HepG2 (cell line): ENCODE measurements around the gene SLC20A1. TPM values are rescaled to one million over a fixed set of nuclear protein-coding genes. Genes with fewer than 3 reads are reported as not detected.

Experiments used
- ATAC-seq: fragments of 200-7000 bp; cut with Tn5 transposase; 3 replicates; pipeline ENCODE4 v1.9.1; 2020; ENCODE audit warnings: mild to moderate bottlenecking, moderate library complexity
- BruUV-seq: library from RNA; stranded (reverse); fragments of 400-500 nt; replicated peaks from 2 replicates; lab custom pipeline; 2021; lab: Mats Ljungman, UMichigan
- CTCF ChIA-PET: fragments of 300-600 bp; formaldehyde crosslinking; extraction: SDS; loops from one replicate; lab custom pipeline; 2021; ENCODE audit warnings: low total read pairs, inconsistent platforms, low intra/inter-chr PET ratio; lab: Yijun Ruan, JAX
- POLR2A ChIA-PET: fragments of 350-600 bp; sonication (Branson Sonifier 250); formaldehyde crosslinking; loops from one replicate; lab custom pipeline; 2020; ENCODE audit warnings: antibody characterized with exemption, inconsistent platforms; lab: Yijun Ruan, JAX
- DNase-seq: peaks from one replicate; pipeline ENCODE4 v3.0.0-alpha.2; 2015; ENCODE audit warnings: low spot score
- FAIRE-seq: peaks from 3 replicates; lab custom pipeline; 2011; peaks lifted over from hg19 to GRCh38; lab: Jason Lieb, UNC
- H2AFZ ChIP-seq: one replicate; pipeline ENCODE4 v1.6.1; 2011; ENCODE audit warnings: low read length, inconsistent platforms
- H3K27ac ChIP-seq: fragments of 300-600 bp; 3 replicates; pipeline ENCODE4 v1.8.0; 2011; ENCODE audit warnings: mixed run types, mild to moderate bottlenecking, mixed read lengths, low read length, inconsistent platforms; ENCODE audit not compliant: insufficient read depth; ENCODE audit errors: extremely low read length
- H3K27me3 ChIP-seq, 2 experiments: fragments of 200-600 bp in 1 of 2; 2 replicates in 1 of 2; 3 replicates in 1 of 2; pipeline versions ENCODE4 v1.6.0 to v1.8.0; 2011; ENCODE audit warnings: low read length in 2 of 2, mild to moderate bottlenecking in 2 of 2, moderate library complexity in 2 of 2, inconsistent platforms in 1 of 2; ENCODE audit not compliant: insufficient read depth in 2 of 2, control insufficient read depth in 1 of 2
- H3K36me3 ChIP-seq, 2 experiments: fragments of 200-600 bp in 1 of 2; replicated peaks in 1 of 2; 2 replicates in 1 of 2; 3 replicates in 1 of 2; pipeline versions ENCODE4 v1.5.1 to v1.8.0; 2011; ENCODE audit warnings: low read length in 2 of 2, inconsistent platforms in 1 of 2; ENCODE audit not compliant: insufficient read depth in 2 of 2, control insufficient read depth in 1 of 2
- H3K4me1 ChIP-seq: 2 replicates; pipeline ENCODE4 v1.5.1; 2012; ENCODE audit warnings: low read length, inconsistent platforms; ENCODE audit not compliant: insufficient read depth
- H3K4me2 ChIP-seq: 2 replicates; pipeline ENCODE4 v1.6.0; 2011; ENCODE audit warnings: low read depth, low read length, inconsistent platforms
- H3K4me3 ChIP-seq, 3 experiments: fragments of 200-600 bp in 1 of 3; sonication (generic), shearing (Covaris generic) in 1 of 3; replicated peaks in 1 of 3; 2 replicates each; pipeline ENCODE4 v1.5.1; 2011 to 2016; ENCODE audit warnings: low read length in 3 of 3, inconsistent platforms in 2 of 3, low read depth in 2 of 3, mild to moderate bottlenecking in 2 of 3, control low read depth in 1 of 3, mixed read lengths in 1 of 3; ENCODE audit not compliant: insufficient read depth in 1 of 3
- H3K79me2 ChIP-seq: one replicate; pipeline ENCODE4 v1.6.1; 2011; ENCODE audit warnings: low read length, inconsistent platforms; ENCODE audit not compliant: insufficient read depth
- H3K9ac ChIP-seq: 2 replicates; pipeline ENCODE4 v1.6.0; 2011; ENCODE audit warnings: mild to moderate bottlenecking, low read depth, low read length, inconsistent platforms; ENCODE audit not compliant: insufficient read depth
- H3K9me3 ChIP-seq: 2 replicates; pipeline ENCODE4 v1.5.1; 2012; ENCODE audit warnings: mild to moderate bottlenecking, low read length
- H4K20me1 ChIP-seq: 2 replicates; pipeline ENCODE4 v1.6.0; 2011; ENCODE audit warnings: inconsistent platforms, mild to moderate bottlenecking, low read length, moderate library complexity; ENCODE audit not compliant: insufficient read depth
- ARID2 ChIP-seq: sonication (generic); formaldehyde crosslinking; IDR thresholded peaks from 2 replicates; pipeline ENCODE4 v1.8.1; 2022; ENCODE audit warnings: mild to moderate bottlenecking, missing genetic modification reagents, borderline replicate concordance
- ATAD3A ChIP-seq: sonication (generic); formaldehyde crosslinking; IDR thresholded peaks from 2 replicates; pipeline ENCODE4 v1.4.0; 2020; ENCODE audit warnings: missing genetic modification reagents
- CBFB ChIP-seq: sonication (generic); formaldehyde crosslinking; IDR thresholded peaks from 2 replicates; pipeline ENCODE4 v1.4.0; 2020; ENCODE audit warnings: missing genetic modification reagents
- HNF1A ChIP-seq, 2 experiments: sonication (generic) in 1 of 2; formaldehyde crosslinking in 1 of 2; IDR thresholded peaks; 2 replicates each; pipeline versions ENCODE4 v1.4.0 to v1.6.1; 2016 to 2020; ENCODE audit warnings: borderline replicate concordance in 1 of 2, low read depth in 1 of 2, mild to moderate bottlenecking in 1 of 2, missing genetic modification reagents in 1 of 2
- KDM5B ChIP-seq: sonication (generic); formaldehyde crosslinking; IDR thresholded peaks from 2 replicates; pipeline ENCODE4 v1.4.0; 2020; ENCODE audit warnings: missing genetic modification reagents, mild to moderate bottlenecking, borderline replicate concordance
- KDM6A ChIP-seq: IDR thresholded peaks from 2 replicates; pipeline ENCODE4 v1.6.1; 2016; ENCODE audit warnings: low read depth
- NBN ChIP-seq: fragments of 450-650 bp; conservative IDR thresholded peaks from 2 replicates; pipeline ENCODE4 v1.6.1; 2017
- NCOA2 ChIP-seq: sonication (generic); formaldehyde crosslinking; IDR thresholded peaks from 2 replicates; pipeline ENCODE4 v1.8.0; 2022; ENCODE audit warnings: inconsistent platforms
- THAP8 ChIP-seq: sonication (generic); formaldehyde crosslinking; IDR thresholded peaks from 2 replicates; pipeline ENCODE4 v1.5.1; 2020; ENCODE audit warnings: missing genetic modification reagents, mild to moderate bottlenecking, borderline replicate concordance
- ZNF30 ChIP-seq: sonication (generic); formaldehyde crosslinking; IDR thresholded peaks from 2 replicates; pipeline ENCODE4 v1.5.0; 2020; ENCODE audit warnings: mild to moderate bottlenecking, missing genetic modification reagents
- ZNF362 ChIP-seq: sonication (generic); formaldehyde crosslinking; IDR thresholded peaks from 2 replicates; pipeline ENCODE4 v1.4.0; 2020; ENCODE audit warnings: missing genetic modification reagents, mild to moderate bottlenecking, borderline replicate concordance
- ZNF546 ChIP-seq: sonication (generic); formaldehyde crosslinking; conservative IDR thresholded peaks from 2 replicates; pipeline ENCODE4 v1.8.1; 2023; ENCODE audit warnings: mild to moderate bottlenecking, missing genetic modification reagents
- ZNF713 ChIP-seq: sonication (generic); formaldehyde crosslinking; IDR thresholded peaks from 2 replicates; pipeline ENCODE4 v1.4.0; 2020; ENCODE audit warnings: mild to moderate bottlenecking, missing genetic modification reagents
- ZNF720 ChIP-seq: sonication (generic); formaldehyde crosslinking; IDR thresholded peaks from 2 replicates; pipeline ENCODE4 v1.4.0; 2020; ENCODE audit warnings: missing genetic modification reagents
- ZNF788 ChIP-seq: sonication (generic); formaldehyde crosslinking; IDR thresholded peaks from 2 replicates; pipeline ENCODE4 v1.5.0; 2020; ENCODE audit warnings: mild to moderate bottlenecking, missing genetic modification reagents, borderline replicate concordance
- WGBS: methylation state at CpG from one replicate; pipeline ENCODE4 v1.1.6; 2017; ENCODE audit warnings: low lambda C conversion rate; 5-methylcytosine and 5-hydroxymethylcytosine counted together
- in situ Hi-C: cut with HindIII; loops from 2 replicates; pipeline ENCODE4 v1.10.0; 2017; ENCODE audit warnings: low pct_unique_long_range_greater_than_20kb; ENCODE audit not compliant: extremely low pct_ligation_motif_present
- intact Hi-C: fragments of 100-400 bp; cut with micrococcal nuclease; formaldehyde crosslinking; loops from one replicate; pipeline ENCODE4 v1.10.0; 2022; ENCODE audit not compliant: unreplicated experiment
- polyA plus RNA-seq, 8 experiments: library from polyadenylated mRNA; depleted of rRNA in 3 of 8; stranded (reverse) in 7 of 8; unstranded in 1 of 8; fragments of >200 nt; fragmentation: Illumina TruSeq in 4 of 8; extraction: Trizol in 4 of 8; gene quantifications; 2 replicates each; pipeline versions ENCODE4 v1.2.1 to v1.2.3, GENCODE V29; 2011 to 2016; ENCODE audit warnings: low read depth in 4 of 8, missing spikeins in 1 of 8, mixed read lengths in 1 of 8; ENCODE audit not compliant: insufficient read depth in 1 of 8
- total RNA-seq, 5 experiments: library from RNA; depleted of rRNA; stranded (reverse); fragments of >200 nt; fragmentation: Illumina TruSeq; extraction: Trizol; gene quantifications; 2 replicates each; pipeline ENCODE4 v1.2.3, GENCODE V29; 2016; ENCODE audit warnings: low read depth in 1 of 5
- TF ChIP-seq, protein P1 (sequence below): sonication (generic); formaldehyde crosslinking; IDR thresholded peaks from 2 replicates; pipeline ENCODE4 v1.8.1; 2022; ENCODE audit warnings: low read depth, mild to moderate bottlenecking, missing genetic modification reagents

The SLC20A1 gene
- total and polyA plus RNA-seq, 2 of the 13 experiments (the other 11 are each of a cell fraction or from before 2014, with no cell fraction given): 54.0 to 85.9 TPM

DNA sequence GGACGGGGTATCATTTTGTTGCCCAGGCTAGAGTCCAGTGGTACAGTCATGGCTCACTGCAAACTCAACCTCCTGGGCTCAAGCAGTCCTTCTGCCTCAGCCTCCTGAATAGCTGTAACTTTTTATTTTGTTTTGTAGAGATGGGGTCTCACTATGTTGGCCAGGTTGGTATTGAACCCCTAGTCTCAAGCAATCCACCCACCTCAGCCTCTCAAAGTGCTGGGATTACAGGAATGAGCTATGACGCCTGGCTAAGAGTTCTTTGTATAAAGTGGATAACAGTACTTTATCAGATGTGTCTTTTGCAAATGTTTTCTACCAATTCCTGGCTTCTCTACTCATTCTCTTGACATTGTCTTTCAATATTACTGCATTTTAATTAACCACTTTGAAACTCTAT lies 57.9 kb downstream of the SLC20A1 start (continued):
- TF ChIP-seq, protein P1, sequence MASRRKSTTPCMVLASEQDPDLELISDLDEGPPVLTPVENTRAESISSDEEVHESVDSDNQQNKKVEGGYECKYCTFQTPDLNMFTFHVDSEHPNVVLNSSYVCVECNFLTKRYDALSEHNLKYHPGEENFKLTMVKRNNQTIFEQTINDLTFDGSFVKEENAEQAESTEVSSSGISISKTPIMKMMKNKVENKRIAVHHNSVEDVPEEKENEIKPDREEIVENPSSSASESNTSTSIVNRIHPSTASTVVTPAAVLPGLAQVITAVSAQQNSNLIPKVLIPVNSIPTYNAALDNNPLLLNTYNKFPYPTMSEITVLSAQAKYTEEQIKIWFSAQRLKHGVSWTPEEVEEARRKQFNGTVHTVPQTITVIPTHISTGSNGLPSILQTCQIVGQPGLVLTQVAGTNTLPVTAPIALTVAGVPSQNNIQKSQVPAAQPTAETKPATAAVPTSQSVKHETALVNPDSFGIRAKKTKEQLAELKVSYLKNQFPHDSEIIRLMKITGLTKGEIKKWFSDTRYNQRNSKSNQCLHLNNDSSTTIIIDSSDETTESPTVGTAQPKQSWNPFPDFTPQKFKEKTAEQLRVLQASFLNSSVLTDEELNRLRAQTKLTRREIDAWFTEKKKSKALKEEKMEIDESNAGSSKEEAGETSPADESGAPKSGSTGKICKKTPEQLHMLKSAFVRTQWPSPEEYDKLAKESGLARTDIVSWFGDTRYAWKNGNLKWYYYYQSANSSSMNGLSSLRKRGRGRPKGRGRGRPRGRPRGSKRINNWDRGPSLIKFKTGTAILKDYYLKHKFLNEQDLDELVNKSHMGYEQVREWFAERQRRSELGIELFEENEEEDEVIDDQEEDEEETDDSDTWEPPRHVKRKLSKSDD: no peak
- TF ChIP-seq NBN (no peak), ZNF30 (CRISPR knock-in tag) (no peak)
- TF ChIP-seq, all 625 proteins: peak for 0

GRCh38 chr2:112705575-112705974 lies 59.8 kb downstream of the SLC20A1 start:
- CTCF ChIA-PET: no interaction called here
- POLR2A ChIA-PET: no interaction called here
- Histone ChIP-seq H3K36me3 (no peaks in the 10 kb centered on the region), H3K4me2 (no peak overlapping the region), H3K9ac (no peak overlapping the region), H3K27ac (no peak overlapping the region), H3K79me2 (no peaks in the 10 kb centered on the region), H4K20me1 (no peaks in the 10 kb centered on the region), H2AFZ (no peak overlapping the region), H3K4me1 (no peaks in the 10 kb centered on the region), H3K27me3 (peaks cover 2 to 20% of the 10 kb centered on the region in 2 experiments; a peak in 4 of 5 replicates), H3K4me3 (no peak overlapping the region), H3K9me3 (no peaks in the 10 kb centered on the region)
- 48% methylated on average over 4 of the region's 4 CpGs for WGBS
- intact Hi-C loops (no loop called here), in situ Hi-C loops (no loop called here)
- DNase-seq (no peak), ATAC-seq (no peak), FAIRE-seq (no peak)
- no TSS peak for BruUV-seq
- TF ChIP-seq CBFB (no peak), ZNF788 (no peak), ZNF713 (CRISPR knock-in tag) (no peak), ZNF720 (CRISPR knock-in tag) (no peak), KDM5B (no peak), HNF1A (IDR thresholded peaks at IDR 0.05; ENCODE audit: low read depth) (no peak), HNF1A (CRISPR knock-in tag; IDR thresholded peaks at IDR 0.05; ENCODE audit: borderline replicate concordance) (no peak), KDM6A (CRISPR knock-in tag) (no peak), ZNF362 (no peak), ZNF546 (CRISPR knock-in tag) (no peak), THAP8 (CRISPR knock-in tag) (no peak), ATAD3A (no peak), NCOA2 (CRISPR knock-in tag) (no peak), ARID2 (CRISPR knock-in tag) (no peak)
